ENCODE data around the gene DONSON.
"Not testable (repeated sequence)": the region's sequence is repeated elsewhere in the genome, so short reads cannot be mapped to it uniquely, and the experiment has no call there.

Gene DONSON

DNA sequence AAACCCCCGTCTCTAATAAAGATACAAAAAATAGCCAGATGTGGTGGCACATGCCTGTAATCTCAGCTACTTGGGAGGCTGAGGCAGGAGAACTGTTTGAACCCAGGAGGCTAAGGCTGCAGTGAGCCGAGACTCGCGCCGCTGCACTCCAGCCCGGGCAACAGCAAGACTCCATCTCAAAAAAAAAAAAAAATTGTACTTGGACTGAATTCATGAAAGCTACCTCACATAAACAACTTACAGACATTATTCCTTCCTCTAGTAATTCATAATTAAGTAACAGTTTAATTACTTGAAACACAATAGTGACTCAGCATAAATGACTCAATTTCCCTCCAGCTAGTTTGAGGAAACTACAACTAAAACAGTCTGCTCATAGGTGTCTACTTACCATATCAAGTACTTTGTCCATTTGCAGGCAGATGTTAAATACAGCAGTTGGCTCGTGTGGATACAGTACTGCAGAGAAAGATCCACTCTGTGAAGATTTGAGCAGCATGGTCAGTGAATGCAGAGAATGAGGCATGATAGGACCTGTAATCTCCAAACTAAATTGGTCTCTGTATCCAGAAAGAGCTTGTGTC, 9.4 kb downstream of the DONSON start:
- Mint-ChIP-seq H3K36me3 (ENCODE audit: low read depth) (peaks cover 42% of the 10 kb centered on the region), H3K27me3 (no peaks in the 10 kb centered on the region), H3K4me1 (ENCODE audit: low read depth) (peaks cover 7% of the 10 kb centered on the region), H3K27ac (no peak overlapping the region), H3K4me3 (no peak overlapping the region), H3K9me3 (no peaks in the 10 kb centered on the region)
- intact Hi-C loops (cut with micrococcal nuclease): no loop called here

DNA sequence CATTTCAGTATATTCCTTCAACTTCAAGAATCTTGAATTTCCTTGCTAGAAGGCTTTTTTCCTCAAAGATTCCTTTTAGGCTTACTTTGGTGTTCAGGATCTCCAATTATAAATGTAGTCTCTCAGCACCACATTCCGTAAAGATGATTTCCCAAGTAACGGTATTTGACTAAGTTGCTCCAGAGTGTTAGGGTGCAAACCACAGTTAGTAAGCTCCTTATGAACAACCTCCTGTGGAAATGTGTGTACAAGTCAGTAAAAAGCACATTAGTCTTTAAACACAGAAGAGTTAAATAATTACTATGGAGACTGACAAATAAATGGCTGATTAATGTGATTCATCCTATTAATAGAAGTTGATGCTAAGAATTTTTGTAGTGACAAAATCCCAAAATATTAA, 10.3 kb downstream of the DONSON start:
- H3K4me1 Mint-ChIP-seq (ENCODE audit: low read depth): peaks cover 7% of the 10 kb centered on the region
- intact Hi-C loops (cut with micrococcal nuclease): no loop called here
- no peak overlapping the region for H3K27ac Mint-ChIP-seq
- H3K36me3 Mint-ChIP-seq (ENCODE audit: low read depth): peaks cover 50% of the 10 kb centered on the region
- no peaks in the 10 kb centered on the region for H3K27me3 Mint-ChIP-seq
- no peaks in the 10 kb centered on the region for H3K9me3 Mint-ChIP-seq
- no peak overlapping the region for H3K4me3 Mint-ChIP-seq

DNA sequence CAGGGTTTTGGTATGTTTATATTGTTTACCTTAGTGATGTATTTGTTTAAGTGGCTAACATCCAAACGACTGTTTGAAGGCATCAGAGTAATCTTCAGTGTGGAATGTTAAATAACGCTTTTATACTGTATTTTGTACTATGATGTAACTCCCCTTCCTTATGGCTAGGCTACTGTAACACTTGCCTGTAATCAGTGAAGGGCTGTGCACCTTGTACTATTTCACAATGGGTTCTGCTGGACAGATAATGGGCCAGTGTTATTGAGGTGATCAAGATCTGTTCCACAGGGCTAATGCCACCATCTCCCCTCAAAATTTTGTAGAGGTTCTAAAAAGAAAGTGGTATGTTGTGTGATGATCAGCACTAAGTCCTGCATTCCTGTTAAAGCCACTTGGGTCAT, 11.7 kb downstream of the DONSON start:
- H3K27me3 Mint-ChIP-seq; H3K9me3 Mint-ChIP-seq; H3K4me1 Mint-ChIP-seq (ENCODE audit: low read depth); H3K4me3 Mint-ChIP-seq; H3K27ac Mint-ChIP-seq; intact Hi-C loops (cut with micrococcal nuclease): not testable (repeated sequence)
- H3K36me3 Mint-ChIP-seq (ENCODE audit: low read depth): peaks cover 61% of the 10 kb centered on the region

DNA sequence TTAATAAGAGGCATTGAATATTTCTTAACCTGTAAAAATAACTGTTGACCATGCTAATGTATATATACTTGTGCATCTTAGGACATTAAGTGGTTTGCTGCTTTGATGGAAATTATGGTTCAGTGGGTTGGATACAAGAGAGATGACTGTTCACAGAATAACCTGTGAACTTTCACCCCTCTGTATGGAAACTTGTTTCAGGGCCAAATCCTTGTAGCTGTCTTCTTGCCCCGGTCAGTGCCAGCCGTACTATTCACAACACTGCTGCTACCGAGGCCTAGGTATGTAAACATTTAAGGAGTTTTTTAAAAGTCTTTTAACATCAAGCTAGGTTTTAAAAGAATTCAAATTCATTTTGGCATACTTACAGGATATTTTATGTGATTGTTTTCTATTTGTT, 16.1 kb downstream of the DONSON start:
- peaks cover 90% of the 10 kb centered on the region for H3K36me3 Mint-ChIP-seq (ENCODE audit: low read depth)
- no peak overlapping the region for H3K27ac Mint-ChIP-seq

DNA sequence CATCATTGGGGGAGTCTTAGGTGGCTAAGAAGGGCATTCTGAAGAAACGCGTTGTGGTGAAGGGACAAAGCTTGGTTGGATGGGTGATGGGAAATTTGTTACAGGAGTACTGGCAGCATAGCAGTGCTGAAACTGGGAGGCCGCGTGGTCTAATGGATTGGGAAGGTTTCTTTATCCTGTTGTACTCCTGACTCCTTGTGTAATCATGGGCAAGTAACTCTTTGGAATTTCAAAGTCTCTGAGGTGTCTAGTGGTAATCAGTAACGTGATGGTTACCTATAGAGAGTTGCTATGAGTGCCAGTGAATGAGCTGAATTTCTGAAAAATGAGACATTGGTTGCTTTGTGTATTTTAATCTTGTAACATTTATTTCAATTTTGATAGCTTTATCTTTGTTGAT, 18.5 kb downstream of the DONSON start:
- H3K9me3 Mint-ChIP-seq: no peaks in the 10 kb centered on the region
- H3K4me3 Mint-ChIP-seq: no peak overlapping the region
- H3K27ac Mint-ChIP-seq: no peak overlapping the region
- peaks cover 8% of the 10 kb centered on the region for H3K4me1 Mint-ChIP-seq (ENCODE audit: low read depth)
- H3K36me3 Mint-ChIP-seq (ENCODE audit: low read depth): peaks cover 77% of the 10 kb centered on the region
- intact Hi-C loops (cut with micrococcal nuclease): no loop called here
- H3K27me3 Mint-ChIP-seq: no peaks in the 10 kb centered on the region

More for the DNA sequence above, 16.1 kb downstream of the DONSON start:
- Mint-ChIP-seq H3K9me3 (no peaks in the 10 kb centered on the region), H3K27me3 (no peaks in the 10 kb centered on the region), H3K4me1 (ENCODE audit: low read depth) (peaks cover 8% of the 10 kb centered on the region), H3K4me3 (no peak overlapping the region)
- intact Hi-C loops (cut with micrococcal nuclease): no loop called here

DNA sequence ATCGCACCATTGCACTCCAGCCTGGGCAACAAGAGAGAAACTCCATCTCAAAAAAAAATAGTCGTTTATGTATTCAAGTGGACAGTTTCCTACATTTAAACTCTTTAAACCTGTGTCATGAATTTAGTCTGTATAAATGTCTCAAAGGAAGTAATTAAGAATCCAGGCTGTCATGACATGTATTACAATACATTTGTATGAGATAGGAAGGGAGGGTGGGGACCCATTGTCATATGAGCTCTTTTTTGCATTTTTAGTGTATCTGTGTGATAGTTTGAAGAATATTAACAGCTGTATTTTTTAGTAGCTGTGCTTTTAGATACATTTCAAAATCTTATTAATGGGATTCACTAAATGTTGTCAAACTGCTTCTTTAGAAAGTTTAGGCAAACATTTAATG, 20.0 kb downstream of the DONSON start:
- Mint-ChIP-seq H3K27me3 (no peaks in the 10 kb centered on the region), H3K4me3 (no peak overlapping the region), H3K9me3 (no peaks in the 10 kb centered on the region), H3K4me1 (ENCODE audit: low read depth) (peaks cover 8% of the 10 kb centered on the region), H3K27ac (no peak overlapping the region), H3K36me3 (ENCODE audit: low read depth) (peaks cover 74% of the 10 kb centered on the region)
- intact Hi-C loops (cut with micrococcal nuclease): no loop called here

DNA sequence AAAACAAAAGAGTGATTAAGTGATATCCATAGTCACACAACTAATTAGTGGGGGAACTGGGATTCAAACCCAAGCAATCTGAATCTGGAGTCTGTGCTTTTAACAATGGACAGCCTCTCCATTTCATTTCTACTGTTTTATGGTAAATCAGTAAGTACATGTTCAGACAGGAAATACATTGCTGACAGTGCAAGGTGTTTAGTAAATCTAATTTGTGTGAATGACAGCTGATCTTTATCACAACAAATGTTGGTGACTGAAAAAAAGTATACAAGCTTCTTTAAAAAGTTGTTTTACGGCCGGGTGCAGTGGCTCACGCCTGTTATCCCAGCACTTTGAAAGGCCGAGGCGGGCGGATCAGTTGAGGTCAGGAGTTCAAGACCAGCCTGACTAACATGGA, 20.6 kb downstream of the DONSON start:
- intact Hi-C loops (cut with micrococcal nuclease): no loop called here
- H3K27ac Mint-ChIP-seq: no peak overlapping the region
- no peaks in the 10 kb centered on the region for H3K27me3 Mint-ChIP-seq
- H3K4me1 Mint-ChIP-seq (ENCODE audit: low read depth): peaks cover 8% of the 10 kb centered on the region
- no peak overlapping the region for H3K4me3 Mint-ChIP-seq
- no peaks in the 10 kb centered on the region for H3K9me3 Mint-ChIP-seq
- H3K36me3 Mint-ChIP-seq (ENCODE audit: low read depth): peaks cover 74% of the 10 kb centered on the region

DNA sequence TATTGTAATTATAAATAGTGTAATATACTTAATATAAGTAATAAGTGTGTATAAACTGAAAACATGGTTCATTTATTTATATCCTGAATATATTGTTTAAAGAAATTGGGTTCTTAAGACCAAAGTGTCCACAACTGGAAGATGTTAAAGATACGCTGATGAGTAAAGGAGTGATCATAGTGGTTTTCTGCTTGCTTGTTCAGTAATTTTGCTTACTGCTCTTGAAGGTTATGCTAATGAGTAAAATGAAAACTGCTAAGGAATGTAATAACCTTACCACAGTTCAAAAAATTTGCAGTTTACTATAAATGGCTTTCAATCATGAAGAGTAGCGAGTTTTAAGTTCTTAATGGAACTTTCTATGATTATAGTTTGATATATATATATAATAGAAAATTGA, 22.0 kb downstream of the DONSON start:
- Mint-ChIP-seq H3K36me3 (ENCODE audit: low read depth) (peaks cover 70% of the 10 kb centered on the region), H3K27ac (no peak overlapping the region), H3K4me3 (no peak overlapping the region), H3K9me3 (no peaks in the 10 kb centered on the region), H3K4me1 (ENCODE audit: low read depth) (peaks cover 8% of the 10 kb centered on the region), H3K27me3 (no peaks in the 10 kb centered on the region)
- intact Hi-C loops (cut with micrococcal nuclease): no loop called here

DNA sequence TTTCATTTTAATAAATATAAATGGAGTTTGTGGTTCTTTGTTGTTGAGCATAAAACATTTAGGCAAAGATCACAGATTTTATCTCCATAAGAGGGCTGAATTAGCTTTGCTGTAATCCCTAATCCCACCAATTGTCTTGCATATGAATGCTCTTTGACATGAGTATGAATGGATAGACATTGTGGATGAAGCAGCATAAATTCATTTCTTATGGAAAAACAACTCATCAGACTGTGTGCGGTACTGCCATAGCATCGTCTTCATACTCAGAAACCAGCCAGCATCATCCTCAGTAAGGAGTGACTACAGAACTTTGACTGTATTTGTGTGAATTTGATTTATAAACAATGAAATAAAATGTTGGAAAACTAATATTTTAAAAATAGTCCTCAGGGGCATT, 26.1 kb downstream of the DONSON start:
- Mint-ChIP-seq H3K4me3 (no peak overlapping the region), H3K27ac (no peak overlapping the region), H3K9me3 (no peaks in the 10 kb centered on the region), H3K36me3 (ENCODE audit: low read depth) (peaks cover 76% of the 10 kb centered on the region), H3K4me1 (ENCODE audit: low read depth) (peaks cover 13% of the 10 kb centered on the region), H3K27me3 (no peaks in the 10 kb centered on the region)
- intact Hi-C loops (cut with micrococcal nuclease): no loop called here

DNA sequence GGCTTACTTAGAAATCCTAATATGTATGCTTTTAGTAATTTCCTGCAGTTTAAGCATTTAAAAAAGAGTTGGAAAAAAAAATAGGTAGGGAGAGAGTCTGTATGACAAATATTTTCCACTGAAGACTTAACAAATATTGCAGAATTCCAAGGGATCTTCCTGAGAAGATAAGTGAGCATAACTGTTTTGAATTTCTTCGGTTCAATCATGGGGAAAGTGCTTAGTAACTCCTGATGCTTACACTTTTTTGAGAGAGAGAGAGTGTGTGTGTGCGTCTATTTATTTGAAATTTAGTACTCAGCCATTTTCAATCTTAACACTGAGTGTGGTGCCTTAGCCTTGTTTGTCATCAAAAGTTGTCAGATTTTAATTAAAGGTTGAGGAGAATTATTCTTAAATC, 27.1 kb downstream of the DONSON start:
- Mint-ChIP-seq H3K9me3 (no peaks in the 10 kb centered on the region), H3K27me3 (no peaks in the 10 kb centered on the region), H3K27ac (no peak overlapping the region), H3K4me3 (no peak overlapping the region), H3K36me3 (ENCODE audit: low read depth) (peaks cover 79% of the 10 kb centered on the region), H3K4me1 (ENCODE audit: low read depth) (peaks cover 16% of the 10 kb centered on the region)
- intact Hi-C loops (cut with micrococcal nuclease): no loop called here

DNA sequence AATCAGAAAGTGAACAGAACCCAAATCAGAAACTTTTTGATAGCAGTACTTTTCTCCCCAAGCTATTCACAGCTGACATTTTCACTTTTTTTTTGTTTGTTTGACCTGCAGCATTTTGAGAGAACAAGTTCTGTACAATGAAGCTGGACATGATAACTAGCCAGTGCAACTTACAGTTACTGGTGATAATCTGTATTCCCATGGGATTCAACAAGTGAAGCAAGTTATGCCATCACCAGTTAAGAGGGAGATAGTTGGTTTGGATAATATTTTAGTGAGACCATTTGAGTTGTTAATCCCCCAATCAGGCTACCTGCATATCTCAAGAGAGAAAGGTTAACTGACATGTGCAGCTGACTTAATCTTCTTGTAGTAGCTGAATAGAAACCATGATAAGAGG, 27.5 kb downstream of the DONSON start:
- Mint-ChIP-seq H3K9me3 (no peaks in the 10 kb centered on the region), H3K27me3 (no peaks in the 10 kb centered on the region), H3K27ac (no peak overlapping the region), H3K4me1 (ENCODE audit: low read depth) (peaks cover 21% of the 10 kb centered on the region), H3K36me3 (ENCODE audit: low read depth) (peaks cover 83% of the 10 kb centered on the region), H3K4me3 (no peak overlapping the region)
- intact Hi-C loops (cut with micrococcal nuclease): no loop called here

DNA sequence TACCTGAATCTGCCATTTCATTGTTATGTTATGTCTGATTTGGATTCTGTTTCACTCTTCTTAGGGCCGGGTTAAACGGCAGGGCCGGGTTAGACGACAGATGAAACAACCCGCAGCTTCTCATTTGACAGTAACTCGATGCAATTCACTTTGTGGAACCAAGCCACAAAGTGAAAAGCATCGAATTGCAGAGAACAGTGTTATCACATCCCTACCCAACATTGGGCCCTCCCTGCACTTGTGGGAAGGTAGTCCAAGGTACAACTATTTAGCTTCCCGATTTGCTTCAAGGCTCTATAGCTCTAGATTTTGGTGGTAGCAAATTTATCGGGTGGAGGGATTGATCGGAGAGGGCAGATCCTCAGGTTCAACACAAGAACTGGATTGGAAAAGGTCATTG, 28.7 kb downstream of the DONSON start:
- Mint-ChIP-seq H3K4me3 (no peak overlapping the region), H3K27me3 (no peaks in the 10 kb centered on the region), H3K27ac (no peak overlapping the region), H3K4me1 (ENCODE audit: low read depth) (peaks cover 27% of the 10 kb centered on the region), H3K36me3 (ENCODE audit: low read depth) (peaks cover 95% of the 10 kb centered on the region), H3K9me3 (no peaks in the 10 kb centered on the region)
- intact Hi-C loops (cut with micrococcal nuclease): no loop called here

DNA sequence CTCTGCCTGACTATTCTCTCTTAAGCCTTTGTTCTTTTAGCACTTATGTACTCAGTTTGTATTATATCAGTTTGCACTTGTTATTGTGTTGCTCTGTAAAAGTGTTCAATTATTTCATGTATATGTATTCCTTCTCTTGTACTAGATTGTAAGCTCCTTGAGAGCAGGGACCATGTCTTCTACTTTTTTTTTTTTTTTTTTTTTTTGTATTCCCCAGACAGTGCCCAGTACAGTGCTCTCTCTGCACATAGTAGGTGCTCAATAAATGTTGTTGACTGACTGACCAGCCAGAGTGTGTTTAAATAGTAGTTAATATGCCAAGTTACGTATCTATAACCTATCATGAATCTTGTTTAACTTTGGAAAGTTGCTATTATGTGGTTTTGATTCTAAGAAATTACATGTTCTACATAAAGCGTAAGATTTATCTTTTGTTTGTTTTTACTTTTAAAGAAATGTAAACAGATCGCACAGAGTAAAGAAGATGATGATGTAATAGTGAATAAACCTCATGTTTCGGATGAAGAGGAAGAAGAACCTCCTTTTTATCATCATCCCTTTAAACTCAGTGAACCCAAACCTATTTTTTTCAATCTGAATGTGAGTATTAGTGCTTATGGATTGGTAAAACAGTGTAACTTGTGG, 29.6 kb downstream of the DONSON start:
- Mint-ChIP-seq H3K27ac (no peak overlapping the region), H3K4me1 (ENCODE audit: low read depth) (peaks cover 34% of the 10 kb centered on the region), H3K9me3 (no peaks in the 10 kb centered on the region), H3K4me3 (no peak overlapping the region), H3K36me3 (ENCODE audit: low read depth) (peaks cover 95% of the 10 kb centered on the region), H3K27me3 (no peaks in the 10 kb centered on the region)
- intact Hi-C loops (cut with micrococcal nuclease): no loop called here

DNA sequence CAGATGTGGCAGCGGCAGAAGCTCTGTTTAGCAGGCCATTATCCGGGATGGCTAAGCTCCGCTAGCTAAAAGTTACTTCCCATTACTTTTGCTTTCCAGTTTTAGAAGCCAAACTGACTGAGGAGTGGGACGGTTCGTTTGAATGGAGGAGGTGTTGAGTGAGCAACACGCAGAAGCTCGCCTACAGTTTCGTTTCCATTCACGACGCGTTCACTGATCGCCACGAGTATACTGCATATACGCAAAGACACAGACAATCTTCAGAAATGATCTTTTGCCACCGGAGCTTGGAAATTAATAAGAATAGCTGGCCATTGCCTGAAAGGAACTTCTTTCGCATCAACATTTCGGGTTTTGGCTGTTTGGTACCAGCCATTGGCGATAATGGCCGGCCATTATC, 31.0 kb downstream of the DONSON start:
- Mint-ChIP-seq H3K4me1 (ENCODE audit: low read depth) (peaks cover 34% of the 10 kb centered on the region), H3K27ac (no peak overlapping the region), H3K4me3 (no peak overlapping the region)

DNA sequence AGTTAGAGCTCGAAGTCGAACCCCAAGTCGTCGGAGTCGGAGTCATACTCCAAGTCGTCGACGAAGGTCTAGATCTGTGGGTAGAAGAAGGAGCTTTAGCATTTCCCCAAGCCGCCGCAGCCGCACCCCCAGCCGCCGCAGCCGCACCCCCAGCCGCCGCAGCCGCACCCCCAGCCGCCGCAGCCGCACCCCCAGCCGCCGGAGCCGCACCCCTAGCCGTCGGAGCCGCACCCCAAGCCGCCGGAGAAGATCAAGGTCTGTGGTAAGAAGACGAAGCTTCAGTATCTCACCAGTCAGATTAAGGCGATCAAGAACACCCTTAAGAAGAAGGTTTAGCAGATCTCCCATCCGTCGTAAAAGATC, 33.5 kb downstream of the DONSON start:
- Mint-ChIP-seq H3K27ac (no peak overlapping the region), H3K36me3 (ENCODE audit: low read depth) (peaks cover 98% of the 10 kb centered on the region), H3K27me3 (no peaks in the 10 kb centered on the region), H3K4me3 (no peak overlapping the region), H3K4me1 (ENCODE audit: low read depth) (peaks cover 27% of the 10 kb centered on the region), H3K9me3 (no peaks in the 10 kb centered on the region)
- intact Hi-C loops (cut with micrococcal nuclease): no loop called here

More for the DNA sequence above, 31.0 kb downstream of the DONSON start:
- intact Hi-C loops (cut with micrococcal nuclease): no loop called here
- Mint-ChIP-seq H3K36me3 (ENCODE audit: low read depth) (peaks cover 95% of the 10 kb centered on the region), H3K27me3 (no peaks in the 10 kb centered on the region), H3K9me3 (no peaks in the 10 kb centered on the region)
